HepG2 (cell line): ENCODE results near the gene ABCA13. TPM values are rescaled to one million over a fixed set of nuclear protein-coding genes. Genes with fewer than 3 reads are reported as not detected.

Experiments used
- ATAC-seq: fragments of 200-7000 bp; cut with Tn5 transposase; 3 replicates; pipeline ENCODE4 v1.9.1; 2020; ENCODE audit warnings: mild to moderate bottlenecking, moderate library complexity
- BruUV-seq: library from RNA; stranded (reverse); fragments of 400-500 nt; replicated peaks from 2 replicates; lab custom pipeline; 2021; lab: Mats Ljungman, UMichigan
- CTCF ChIA-PET: fragments of 300-600 bp; formaldehyde crosslinking; extraction: SDS; loops from one replicate; lab custom pipeline; 2021; ENCODE audit warnings: low total read pairs, inconsistent platforms, low intra/inter-chr PET ratio; lab: Yijun Ruan, JAX
- POLR2A ChIA-PET: fragments of 350-600 bp; sonication (Branson Sonifier 250); formaldehyde crosslinking; loops from one replicate; lab custom pipeline; 2020; ENCODE audit warnings: antibody characterized with exemption, inconsistent platforms; lab: Yijun Ruan, JAX
- DNase-seq: peaks from one replicate; pipeline ENCODE4 v3.0.0-alpha.2; 2015; ENCODE audit warnings: low spot score
- FAIRE-seq: peaks from 3 replicates; lab custom pipeline; 2011; peaks lifted over from hg19 to GRCh38; lab: Jason Lieb, UNC
- H2AFZ ChIP-seq: one replicate; pipeline ENCODE4 v1.6.1; 2011; ENCODE audit warnings: low read length, inconsistent platforms
- H3K27ac ChIP-seq: fragments of 300-600 bp; 3 replicates; pipeline ENCODE4 v1.8.0; 2011; ENCODE audit warnings: mixed run types, mild to moderate bottlenecking, mixed read lengths, low read length, inconsistent platforms; ENCODE audit not compliant: insufficient read depth; ENCODE audit errors: extremely low read length
- H3K27me3 ChIP-seq, 2 experiments: fragments of 200-600 bp in 1 of 2; 2 replicates in 1 of 2; 3 replicates in 1 of 2; pipeline versions ENCODE4 v1.6.0 to v1.8.0; 2011; ENCODE audit warnings: low read length in 2 of 2, mild to moderate bottlenecking in 2 of 2, moderate library complexity in 2 of 2, inconsistent platforms in 1 of 2; ENCODE audit not compliant: insufficient read depth in 2 of 2, control insufficient read depth in 1 of 2
- H3K36me3 ChIP-seq, 2 experiments: fragments of 200-600 bp in 1 of 2; replicated peaks in 1 of 2; 2 replicates in 1 of 2; 3 replicates in 1 of 2; pipeline versions ENCODE4 v1.5.1 to v1.8.0; 2011; ENCODE audit warnings: low read length in 2 of 2, inconsistent platforms in 1 of 2; ENCODE audit not compliant: insufficient read depth in 2 of 2, control insufficient read depth in 1 of 2
- H3K4me1 ChIP-seq: 2 replicates; pipeline ENCODE4 v1.5.1; 2012; ENCODE audit warnings: low read length, inconsistent platforms; ENCODE audit not compliant: insufficient read depth
- H3K4me2 ChIP-seq: 2 replicates; pipeline ENCODE4 v1.6.0; 2011; ENCODE audit warnings: low read depth, low read length, inconsistent platforms
- H3K4me3 ChIP-seq, 3 experiments: fragments of 200-600 bp in 1 of 3; sonication (generic), shearing (Covaris generic) in 1 of 3; replicated peaks in 1 of 3; 2 replicates each; pipeline ENCODE4 v1.5.1; 2011 to 2016; ENCODE audit warnings: low read length in 3 of 3, inconsistent platforms in 2 of 3, low read depth in 2 of 3, mild to moderate bottlenecking in 2 of 3, control low read depth in 1 of 3, mixed read lengths in 1 of 3; ENCODE audit not compliant: insufficient read depth in 1 of 3
- H3K79me2 ChIP-seq: one replicate; pipeline ENCODE4 v1.6.1; 2011; ENCODE audit warnings: low read length, inconsistent platforms; ENCODE audit not compliant: insufficient read depth
- H3K9ac ChIP-seq: 2 replicates; pipeline ENCODE4 v1.6.0; 2011; ENCODE audit warnings: mild to moderate bottlenecking, low read depth, low read length, inconsistent platforms; ENCODE audit not compliant: insufficient read depth
- H3K9me3 ChIP-seq: 2 replicates; pipeline ENCODE4 v1.5.1; 2012; ENCODE audit warnings: mild to moderate bottlenecking, low read length
- H4K20me1 ChIP-seq: 2 replicates; pipeline ENCODE4 v1.6.0; 2011; ENCODE audit warnings: inconsistent platforms, mild to moderate bottlenecking, low read length, moderate library complexity; ENCODE audit not compliant: insufficient read depth
- ATF2 ChIP-seq: sonication (generic); formaldehyde crosslinking; IDR thresholded peaks from 2 replicates; pipeline ENCODE4 v1.4.0; 2020; ENCODE audit warnings: missing genetic modification reagents
- FOSL1 ChIP-seq: sonication (generic); formaldehyde crosslinking; IDR thresholded peaks from 2 replicates; pipeline ENCODE4 v1.9.0; 2021; ENCODE audit warnings: missing genetic modification reagents, borderline replicate concordance
- HNRNPLL ChIP-seq: fragments of 200-400 bp; formaldehyde crosslinking; IDR thresholded peaks from 2 replicates; pipeline ENCODE4 v1.6.1; 2017; ENCODE audit warnings: mild to moderate bottlenecking, low read depth, low read length; ENCODE audit not compliant: poor library complexity, severe bottlenecking
- HOXA7 ChIP-seq: sonication (generic); formaldehyde crosslinking; IDR thresholded peaks from 2 replicates; pipeline ENCODE4 v1.8.1; 2022; ENCODE audit warnings: mild to moderate bottlenecking, missing genetic modification reagents, moderate library complexity
- NFAT5 ChIP-seq: sonication (generic); formaldehyde crosslinking; IDR thresholded peaks from 2 replicates; pipeline ENCODE4 v1.4.0; 2020; ENCODE audit warnings: missing genetic modification reagents
- NFATC3 ChIP-seq: sonication (generic); formaldehyde crosslinking; IDR thresholded peaks from 2 replicates; pipeline ENCODE4 v1.5.1; 2020; ENCODE audit warnings: mild to moderate bottlenecking, missing genetic modification reagents
- NR2F6 ChIP-seq, 2 experiments: IDR thresholded peaks; 2 replicates each; pipeline ENCODE4 v1.6.1; 2016; ENCODE audit warnings: antibody characterized with exemption in 1 of 2, mild to moderate bottlenecking in 1 of 2
- SNAPC2 ChIP-seq: sonication (generic); formaldehyde crosslinking; IDR thresholded peaks from 2 replicates; pipeline ENCODE4 v1.8.1; 2022; ENCODE audit warnings: mild to moderate bottlenecking, missing genetic modification reagents
- ZBTB20 ChIP-seq: sonication (generic); formaldehyde crosslinking; IDR thresholded peaks from 2 replicates; pipeline ENCODE4 v1.8.1; 2023; ENCODE audit warnings: missing genetic modification reagents, low read depth, mild to moderate bottlenecking, borderline replicate concordance
- ZNF75D ChIP-seq: sonication (generic); formaldehyde crosslinking; IDR thresholded peaks from 2 replicates; pipeline ENCODE4 v1.8.1; 2023; ENCODE audit warnings: missing genetic modification reagents, mild to moderate bottlenecking, borderline replicate concordance
- ZNF766 ChIP-seq: sonication (generic); formaldehyde crosslinking; IDR thresholded peaks from 2 replicates; pipeline ENCODE4 v1.5.0; 2020; ENCODE audit warnings: missing genetic modification reagents, borderline replicate concordance
- ZNF790 ChIP-seq: sonication (generic); formaldehyde crosslinking; IDR thresholded peaks from 2 replicates; pipeline ENCODE4 v1.8.0; 2022; ENCODE audit warnings: missing genetic modification reagents, mild to moderate bottlenecking, borderline replicate concordance
- WGBS: methylation state at CpG from one replicate; pipeline ENCODE4 v1.1.6; 2017; ENCODE audit warnings: low lambda C conversion rate; 5-methylcytosine and 5-hydroxymethylcytosine counted together
- in situ Hi-C: cut with HindIII; loops from 2 replicates; pipeline ENCODE4 v1.10.0; 2017; ENCODE audit warnings: low pct_unique_long_range_greater_than_20kb; ENCODE audit not compliant: extremely low pct_ligation_motif_present
- intact Hi-C: fragments of 100-400 bp; cut with micrococcal nuclease; formaldehyde crosslinking; loops from one replicate; pipeline ENCODE4 v1.10.0; 2022; ENCODE audit not compliant: unreplicated experiment
- polyA plus RNA-seq, 8 experiments: library from polyadenylated mRNA; depleted of rRNA in 3 of 8; stranded (reverse) in 7 of 8; unstranded in 1 of 8; fragments of >200 nt; fragmentation: Illumina TruSeq in 4 of 8; extraction: Trizol in 4 of 8; gene quantifications; 2 replicates each; pipeline versions ENCODE4 v1.2.1 to v1.2.3, GENCODE V29; 2011 to 2016; ENCODE audit warnings: low read depth in 4 of 8, missing spikeins in 1 of 8, mixed read lengths in 1 of 8; ENCODE audit not compliant: insufficient read depth in 1 of 8
- total RNA-seq, 5 experiments: library from RNA; depleted of rRNA; stranded (reverse); fragments of >200 nt; fragmentation: Illumina TruSeq; extraction: Trizol; gene quantifications; 2 replicates each; pipeline ENCODE4 v1.2.3, GENCODE V29; 2016; ENCODE audit warnings: low read depth in 1 of 5

ABCA13 gene
- total and polyA plus RNA-seq, 2 of the 13 experiments (the other 11 are each of a cell fraction or from before 2014, with no cell fraction given), result 0.03 TPM; not detected in 1

GRCh38 chr7:48274662-48275061 is 103.4 kb downstream of the ABCA13 start:
- POLR2A ChIA-PET, result no interaction called here
- WGBS, result 14% methylated on average over 2 of the region's 3 CpGs
- no TSS peak for BruUV-seq

GRCh38 chr7:48279420-48279819 is 108.2 kb downstream of the ABCA13 start:
- ChIA-PET POLR2A (no interaction called here), CTCF (no interaction called here)
- no peak overlapping the region for H2AFZ ChIP-seq
- H3K27me3 ChIP-seq, result no peaks in the 10 kb centered on the region
- no peaks in the 10 kb centered on the region for H3K79me2 ChIP-seq
- intact Hi-C loops, result no loop called here
- no peak for FAIRE-seq
- no peak overlapping the region for H3K4me2 ChIP-seq
- H3K27ac ChIP-seq, result no peak overlapping the region
- no peak for ATAC-seq
- H3K9ac ChIP-seq, result no peak overlapping the region
- no peaks in the 10 kb centered on the region for H3K4me1 ChIP-seq
- H4K20me1 ChIP-seq, result no peaks in the 10 kb centered on the region
- no peak for DNase-seq
- H3K36me3 ChIP-seq, result no peaks in the 10 kb centered on the region
- no TSS peak for BruUV-seq
- in situ Hi-C loops, result no loop called here
- no peak overlapping the region for H3K4me3 ChIP-seq
- no peak for TF ChIP-seq ZNF766 (CRISPR knock-in tag)
- TF ChIP-seq NR2F6 (IDR thresholded peaks at IDR 0.05), result no peak
- TF ChIP-seq NR2F6 (CRISPR knock-in tag; IDR thresholded peaks at IDR 0.05), result no peak
- no peak for TF ChIP-seq HOXA7
- no peak for TF ChIP-seq ZNF790 (CRISPR knock-in tag)
- TF ChIP-seq NFAT5, result no peak
- TF ChIP-seq ATF2 (CRISPR knock-in tag), result no peak
- TF ChIP-seq FOSL1, result no peak
- WGBS, result 0% methylated on average over 1 of the region's 1 CpG
- H3K9me3 ChIP-seq, result no peaks in the 10 kb centered on the region

More at GRCh38 chr7:48274662-48275061, 103.4 kb downstream of the ABCA13 start:
- CTCF ChIA-PET, result no interaction called here
- Histone ChIP-seq H3K79me2 (no peaks in the 10 kb centered on the region), H3K4me2 (no peak overlapping the region), H4K20me1 (no peaks in the 10 kb centered on the region), H2AFZ (no peak overlapping the region), H3K36me3 (no peaks in the 10 kb centered on the region), H3K4me1 (no peaks in the 10 kb centered on the region), H3K4me3 (no peak overlapping the region), H3K27ac (no peak overlapping the region), H3K9ac (no peak overlapping the region), H3K27me3 (no peaks in the 10 kb centered on the region), H3K9me3 (no peaks in the 10 kb centered on the region)
- intact Hi-C loops, result no loop called here
- DNase-seq (no peak), ATAC-seq (no peak), FAIRE-seq (no peak)
- no peak for TF ChIP-seq ZNF75D (CRISPR knock-in tag)
- no peak for TF ChIP-seq NFATC3 (CRISPR knock-in tag)
- TF ChIP-seq ZBTB20, result no peak
- no peak for TF ChIP-seq HNRNPLL
- TF ChIP-seq SNAPC2 (CRISPR knock-in tag), result no peak
- in situ Hi-C loops, result no loop called here
